DOHH2 (cell line): Measurements from ENCODE around the gene PDE4B.

Experiments used
- EZH2phosphoT487 ChIP-seq: fragments of 200-600 bp; sonication (generic); IDR thresholded peaks from 2 replicates; pipeline ENCODE4 v1.6.1; 2017; ENCODE audit warnings: borderline replicate concordance, mild to moderate bottlenecking, antibody characterized with exemption, low read length, moderate library complexity, mixed read lengths
- TF ChIP-seq, protein P1 (sequence below): fragments of 200-600 bp; sonication (generic); IDR thresholded peaks from one replicate; pipeline ENCODE4 v1.5.1; 2014; ENCODE audit warnings: antibody characterized with exemption, mild to moderate bottlenecking, low read depth, low read length; ENCODE audit not compliant: poor library complexity, severe bottlenecking

DNA sequence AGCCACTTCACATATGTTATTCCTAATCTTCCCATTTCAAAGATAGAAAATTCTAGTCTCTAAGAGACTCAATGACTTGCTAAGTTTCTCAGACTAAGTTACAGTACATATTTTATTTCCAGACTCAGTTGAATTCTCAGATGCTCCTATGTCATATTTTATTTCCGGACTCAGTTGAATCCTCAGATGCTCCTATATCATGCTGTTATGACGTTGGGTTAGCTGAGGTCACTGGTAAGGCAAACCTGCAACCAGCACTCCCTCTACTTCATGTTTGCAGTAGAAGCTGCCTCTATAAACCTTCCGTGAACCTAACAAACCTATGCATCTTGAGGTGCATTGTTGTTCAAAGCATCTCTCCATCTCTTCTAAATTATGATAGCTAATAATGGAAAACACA is 554.2 kb downstream of the PDE4B start:
- TF ChIP-seq, protein P1, sequence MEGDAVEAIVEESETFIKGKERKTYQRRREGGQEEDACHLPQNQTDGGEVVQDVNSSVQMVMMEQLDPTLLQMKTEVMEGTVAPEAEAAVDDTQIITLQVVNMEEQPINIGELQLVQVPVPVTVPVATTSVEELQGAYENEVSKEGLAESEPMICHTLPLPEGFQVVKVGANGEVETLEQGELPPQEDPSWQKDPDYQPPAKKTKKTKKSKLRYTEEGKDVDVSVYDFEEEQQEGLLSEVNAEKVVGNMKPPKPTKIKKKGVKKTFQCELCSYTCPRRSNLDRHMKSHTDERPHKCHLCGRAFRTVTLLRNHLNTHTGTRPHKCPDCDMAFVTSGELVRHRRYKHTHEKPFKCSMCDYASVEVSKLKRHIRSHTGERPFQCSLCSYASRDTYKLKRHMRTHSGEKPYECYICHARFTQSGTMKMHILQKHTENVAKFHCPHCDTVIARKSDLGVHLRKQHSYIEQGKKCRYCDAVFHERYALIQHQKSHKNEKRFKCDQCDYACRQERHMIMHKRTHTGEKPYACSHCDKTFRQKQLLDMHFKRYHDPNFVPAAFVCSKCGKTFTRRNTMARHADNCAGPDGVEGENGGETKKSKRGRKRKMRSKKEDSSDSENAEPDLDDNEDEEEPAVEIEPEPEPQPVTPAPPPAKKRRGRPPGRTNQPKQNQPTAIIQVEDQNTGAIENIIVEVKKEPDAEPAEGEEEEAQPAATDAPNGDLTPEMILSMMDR, result no peak
- no peak for TF ChIP-seq EZH2phosphoT487
